Caco-2 (cell line): ENCODE results near the gene ASNSD1. TPM values are rescaled to one million over a fixed set of nuclear protein-coding genes. Genes with fewer than 3 reads are reported as not detected.
"Not testable (repeated sequence)": the region's sequence is repeated elsewhere in the genome, so short reads cannot be mapped to it uniquely, and the experiment has no call there.

Experiments used
- BruUV-seq: library from RNA; stranded (reverse); fragments of 400-500 nt; replicated peaks from 2 replicates; lab custom pipeline; 2021; lab: Mats Ljungman, UMichigan
- CTCF ChIA-PET: fragments of 300-600 bp; sonication (Branson Sonifier 250); formaldehyde crosslinking; loops from one replicate; lab custom pipeline; 2022; ENCODE audit warnings: antibody characterized with exemption; lab: Charles Lee
- POLR2A ChIA-PET: fragments of 300-600 bp; sonication (Branson Sonifier 250); formaldehyde crosslinking; loops from one replicate; lab custom pipeline; 2022; ENCODE audit warnings: antibody characterized with exemption; lab: Charles Lee
- DNase-seq, 2 experiments: peaks; one replicate each; pipeline versions ENCODE4 v3.0.0 to v3.0.0-alpha.2; 2020 to 2022
- H3K27me3 ChIP-seq: replicated peaks from 2 replicates; pipeline ENCODE4 v1.6.0; 2011; ENCODE audit warnings: low read length; ENCODE audit not compliant: control insufficient read depth, insufficient read depth
- H3K36me3 ChIP-seq: 2 replicates; pipeline ENCODE4 v1.5.1; 2011; ENCODE audit warnings: low read length; ENCODE audit not compliant: control insufficient read depth, insufficient read depth
- H3K4me1 ChIP-seq: fragments of 250-450 bp; sonication (Bioruptor Pico); 2 replicates; pipeline ENCODE4 v1.5.1; 2020; ENCODE audit warnings: mild to moderate bottlenecking
- H3K4me3 ChIP-seq: 2 replicates; pipeline ENCODE4 v1.5.1; 2011; ENCODE audit warnings: low read depth, mild to moderate bottlenecking, control low read depth, low read length
- H3K9me3 ChIP-seq: fragments of 250-450 bp; sonication (Bioruptor Pico); 2 replicates; pipeline ENCODE4 v1.5.1; 2020; ENCODE audit warnings: mild to moderate bottlenecking, moderate library complexity
- H3K27ac Mint-ChIP-seq: one replicate; pipeline ENCODE4 v1.8.0; 2022; ENCODE audit warnings: mixed read lengths; ENCODE audit not compliant: unreplicated experiment
- H3K27me3 Mint-ChIP-seq: one replicate; pipeline ENCODE4 v1.8.0; 2022; ENCODE audit warnings: mixed read lengths; ENCODE audit not compliant: insufficient read depth, unreplicated experiment
- H3K36me3 Mint-ChIP-seq: one replicate; pipeline ENCODE4 v1.8.0; 2022; ENCODE audit warnings: mild to moderate bottlenecking, mixed read lengths; ENCODE audit not compliant: insufficient read depth, unreplicated experiment
- H3K4me1 Mint-ChIP-seq: one replicate; pipeline ENCODE4 v1.8.0; 2022; ENCODE audit warnings: low read depth, mixed read lengths; ENCODE audit not compliant: unreplicated experiment
- H3K4me3 Mint-ChIP-seq: one replicate; pipeline ENCODE4 v1.8.0; 2022; ENCODE audit warnings: mild to moderate bottlenecking, moderate library complexity, mixed read lengths; ENCODE audit not compliant: unreplicated experiment
- H3K9me3 Mint-ChIP-seq: one replicate; pipeline ENCODE4 v1.8.0; 2022; ENCODE audit warnings: mixed read lengths; ENCODE audit not compliant: unreplicated experiment
- intact Hi-C: fragments of 100-400 bp; cut with micrococcal nuclease; formaldehyde crosslinking; loops from one replicate; pipeline ENCODE4 v1.10.0; 2022; ENCODE audit not compliant: unreplicated experiment
- total RNA-seq: library from RNA; stranded (reverse); gene quantifications from 2 replicates; pipeline ENCODE4 v1.2.3, GENCODE V29; 2022
- TF ChIP-seq, protein P1 (sequence below), 2 experiments: fragments of 200-600 bp in 1 of 2; IDR thresholded peaks; 1 replicate in 1 of 2; 2 replicates in 1 of 2; pipeline versions ENCODE4 v1.5.1 to v1.8.0; 2011 to 2022; ENCODE audit warnings: antibody characterized with exemption in 1 of 2, control low read depth in 1 of 2, inconsistent platforms in 1 of 2, low read depth in 1 of 2, low read length in 1 of 2, mild to moderate bottlenecking in 1 of 2, moderate library complexity in 1 of 2; ENCODE audit not compliant: insufficient read depth in 1 of 2, severe bottlenecking in 1 of 2, unreplicated experiment in 1 of 2

Gene ASNSD1
- total RNA-seq, 1 experiment from 2014 or later: 49.4 TPM

DNA sequence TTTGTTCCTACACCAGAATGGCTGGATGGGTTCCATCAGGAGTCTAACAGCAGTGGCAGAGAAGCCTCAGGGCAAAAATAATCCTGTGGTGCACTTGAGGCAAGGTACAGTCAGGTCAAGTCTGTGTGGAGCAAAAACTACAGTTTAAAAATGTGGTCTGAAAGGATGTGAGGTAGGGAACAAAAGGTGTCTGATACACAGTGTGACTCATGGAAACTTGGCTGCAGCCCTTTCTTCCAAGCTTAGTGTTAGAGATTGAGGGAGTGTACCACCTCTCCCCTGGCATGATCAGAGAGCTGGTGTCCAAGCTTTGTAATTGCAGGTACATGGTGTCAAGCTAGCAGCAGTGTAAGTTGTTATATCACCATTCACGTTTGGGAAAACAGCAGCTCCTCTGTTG, 22.1 kb downstream of the ASNSD1 start:
- H3K4me3 Mint-ChIP-seq: no peak overlapping the region
- Histone ChIP-seq H3K4me3 (no peak overlapping the region), H3K9me3 (peaks cover 6% of the 10 kb centered on the region; the same call in 1 of the 2 replicates), H3K4me1 (no peaks in the 10 kb centered on the region), H3K27me3 (no peaks in the 10 kb centered on the region), H3K36me3 (no peaks in the 10 kb centered on the region)
- TF ChIP-seq, protein P1, sequence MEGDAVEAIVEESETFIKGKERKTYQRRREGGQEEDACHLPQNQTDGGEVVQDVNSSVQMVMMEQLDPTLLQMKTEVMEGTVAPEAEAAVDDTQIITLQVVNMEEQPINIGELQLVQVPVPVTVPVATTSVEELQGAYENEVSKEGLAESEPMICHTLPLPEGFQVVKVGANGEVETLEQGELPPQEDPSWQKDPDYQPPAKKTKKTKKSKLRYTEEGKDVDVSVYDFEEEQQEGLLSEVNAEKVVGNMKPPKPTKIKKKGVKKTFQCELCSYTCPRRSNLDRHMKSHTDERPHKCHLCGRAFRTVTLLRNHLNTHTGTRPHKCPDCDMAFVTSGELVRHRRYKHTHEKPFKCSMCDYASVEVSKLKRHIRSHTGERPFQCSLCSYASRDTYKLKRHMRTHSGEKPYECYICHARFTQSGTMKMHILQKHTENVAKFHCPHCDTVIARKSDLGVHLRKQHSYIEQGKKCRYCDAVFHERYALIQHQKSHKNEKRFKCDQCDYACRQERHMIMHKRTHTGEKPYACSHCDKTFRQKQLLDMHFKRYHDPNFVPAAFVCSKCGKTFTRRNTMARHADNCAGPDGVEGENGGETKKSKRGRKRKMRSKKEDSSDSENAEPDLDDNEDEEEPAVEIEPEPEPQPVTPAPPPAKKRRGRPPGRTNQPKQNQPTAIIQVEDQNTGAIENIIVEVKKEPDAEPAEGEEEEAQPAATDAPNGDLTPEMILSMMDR (IDR thresholded peaks at IDR 0.05; ENCODE audit: insufficient read depth in 1 of 2, low read depth in 1 of 2, low read length in 1 of 2, severe bottlenecking in 1 of 2, unreplicated experiment in 1 of 2): no peak
- no TSS peak for BruUV-seq
- no peak for DNase-seq
- CTCF ChIA-PET: no interaction called here
- no peaks in the 10 kb centered on the region for H3K36me3 Mint-ChIP-seq
- no peak overlapping the region for H3K27ac Mint-ChIP-seq
- H3K9me3 Mint-ChIP-seq: peaks cover 8% of the 10 kb centered on the region
- H3K4me1 Mint-ChIP-seq: no peaks in the 10 kb centered on the region
- POLR2A ChIA-PET: no interaction called here
- no peaks in the 10 kb centered on the region for H3K27me3 Mint-ChIP-seq
- intact Hi-C loops: no loop called here

DNA sequence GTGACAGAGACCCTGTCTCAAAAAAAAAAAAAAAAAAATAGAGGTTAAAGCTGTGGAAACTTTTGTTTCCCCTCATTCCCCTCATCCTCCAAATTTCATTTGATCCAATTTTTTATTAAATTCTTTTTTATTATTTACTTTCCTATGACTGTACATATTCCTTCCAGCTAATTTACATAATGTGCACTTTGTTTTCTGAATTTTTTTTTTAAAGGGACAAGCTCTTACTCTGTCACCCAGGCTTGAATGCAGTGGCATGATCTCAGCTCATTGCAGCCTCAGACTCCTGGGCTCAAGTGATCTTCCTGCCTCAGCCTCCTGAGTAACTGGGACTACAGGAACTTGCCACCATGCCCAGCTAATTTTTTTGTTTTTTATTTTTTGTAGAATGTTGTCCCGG, 23.6 kb downstream of the ASNSD1 start:
- POLR2A ChIA-PET: no interaction called here
- intact Hi-C loops: no loop called here

DNA sequence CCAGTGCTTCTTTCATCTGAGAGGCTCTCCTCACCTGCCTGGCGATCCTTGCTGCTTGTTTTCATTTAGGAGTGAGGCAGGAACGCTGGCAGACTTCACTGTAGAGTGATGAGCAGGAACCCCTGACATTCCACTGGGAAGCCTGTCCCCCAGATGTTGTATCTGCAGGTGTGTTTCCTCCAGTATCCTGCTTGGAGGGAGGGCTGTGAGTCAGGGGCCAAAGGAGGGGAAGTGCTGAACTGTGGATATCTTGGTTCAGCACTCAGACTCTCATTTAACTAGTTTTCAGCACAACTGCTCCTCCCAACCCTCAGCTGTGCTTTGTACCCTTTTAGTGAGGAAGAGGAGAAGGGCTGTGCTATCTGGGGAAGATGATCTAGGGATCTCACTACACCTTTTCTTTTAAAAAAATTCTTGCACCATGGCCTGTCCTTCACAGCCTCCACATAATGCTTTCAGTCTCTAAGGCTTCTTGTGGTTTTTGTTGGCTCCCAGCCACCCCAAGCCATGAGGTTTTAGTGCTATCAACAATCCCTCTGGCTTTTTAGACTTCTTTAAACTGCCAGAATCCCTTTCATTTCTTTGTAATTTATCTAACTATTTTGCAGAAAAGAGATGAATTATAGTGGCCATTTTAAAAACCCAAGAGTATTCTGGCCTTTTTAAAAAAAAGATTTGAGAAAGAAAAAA, 24.4 kb downstream of the ASNSD1 start:
- no TSS peak for BruUV-seq
- no peak overlapping the region for H3K27ac Mint-ChIP-seq
- DNase-seq: no peak

More for the DNA sequence above, 23.6 kb downstream of the ASNSD1 start:
- DNase-seq: no peak
- Histone ChIP-seq H3K36me3 (no peaks in the 10 kb centered on the region), H3K4me3 (no peak overlapping the region), H3K4me1 (no peaks in the 10 kb centered on the region), H3K9me3 (no peaks in the 10 kb centered on the region), H3K27me3 (no peaks in the 10 kb centered on the region)
- no TSS peak for BruUV-seq
- CTCF ChIA-PET: interaction anchor here (0.8 kb wide), 1 partner anchor 10 kb away, joined by 3 read pairs; the partner anchor contains the start of gene ANKAR
- H3K9me3 Mint-ChIP-seq: no peaks in the 10 kb centered on the region
- H3K27ac Mint-ChIP-seq: no peak overlapping the region
- TF ChIP-seq, protein P1 (IDR thresholded peaks at IDR 0.05; ENCODE audit: insufficient read depth in 1 of 2, low read depth in 1 of 2, low read length in 1 of 2, severe bottlenecking in 1 of 2, unreplicated experiment in 1 of 2): no peak
- H3K36me3 Mint-ChIP-seq: no peaks in the 10 kb centered on the region
- H3K4me1 Mint-ChIP-seq: no peaks in the 10 kb centered on the region
- H3K4me3 Mint-ChIP-seq: no peak overlapping the region
- H3K27me3 Mint-ChIP-seq: no peaks in the 10 kb centered on the region

DNA sequence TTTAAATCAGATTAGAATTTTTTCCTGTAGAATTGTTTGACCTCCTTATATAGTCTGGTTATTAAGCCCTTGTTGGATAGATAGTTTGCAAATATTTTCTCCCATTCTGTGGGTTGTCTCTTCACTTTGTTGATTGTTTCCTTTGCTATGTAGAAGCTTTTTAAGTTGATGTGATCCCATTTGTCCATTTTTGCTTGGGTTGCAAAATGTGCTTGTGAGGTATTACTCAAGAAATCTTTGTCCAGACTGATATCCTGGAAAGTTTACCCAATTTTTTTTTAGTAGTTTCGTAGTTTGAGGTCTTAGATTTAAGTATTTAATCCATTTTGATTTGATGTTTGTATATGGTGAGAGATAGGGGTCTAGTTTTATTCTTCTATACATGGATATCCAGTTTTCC, 26.5 kb downstream of the ASNSD1 start:
- POLR2A ChIA-PET, BruUV-seq: not testable (repeated sequence)

More for the DNA sequence above, 24.4 kb downstream of the ASNSD1 start:
- no peaks in the 10 kb centered on the region for H3K27me3 Mint-ChIP-seq
- no peaks in the 10 kb centered on the region for H3K4me1 Mint-ChIP-seq
- no peaks in the 10 kb centered on the region for H3K36me3 Mint-ChIP-seq
- Histone ChIP-seq H3K9me3 (no peaks in the 10 kb centered on the region), H3K27me3 (no peaks in the 10 kb centered on the region), H3K36me3 (no peaks in the 10 kb centered on the region), H3K4me1 (no peaks in the 10 kb centered on the region), H3K4me3 (no peak overlapping the region)
- intact Hi-C loops: no loop called here
- POLR2A ChIA-PET: no interaction called here
- H3K9me3 Mint-ChIP-seq: no peaks in the 10 kb centered on the region
- CTCF ChIA-PET: no interaction called here
- H3K4me3 Mint-ChIP-seq: no peak overlapping the region
- TF ChIP-seq, protein P1 (IDR thresholded peaks at IDR 0.05; ENCODE audit: insufficient read depth in 1 of 2, low read depth in 1 of 2, low read length in 1 of 2, severe bottlenecking in 1 of 2, unreplicated experiment in 1 of 2): no peak

More for the DNA sequence above, 26.5 kb downstream of the ASNSD1 start:
- H3K36me3 Mint-ChIP-seq, CTCF ChIA-PET, DNase-seq, intact Hi-C loops, H3K27ac Mint-ChIP-seq, H3K36me3 ChIP-seq, H3K27me3 ChIP-seq, H3K4me3 Mint-ChIP-seq, H3K4me1 Mint-ChIP-seq, H3K4me1 ChIP-seq, H3K9me3 Mint-ChIP-seq, H3K4me3 ChIP-seq, H3K27me3 Mint-ChIP-seq, H3K9me3 ChIP-seq: not testable (repeated sequence)
